OCI-LY3 (cell line): ENCODE results near the gene PGS1.

ENCODE experiments used
- EZH2phosphoT487 ChIP-seq: fragments of 200-600 bp; shearing (Covaris generic); IDR thresholded peaks from 2 replicates; pipeline ENCODE4 v1.6.1; 2018; ENCODE audit warnings: antibody characterized with exemption, mixed run types, low read depth
- TF ChIP-seq, protein P1 (sequence below): fragments of 200-600, 300-600 bp; sonication (generic); IDR thresholded peaks from 2 replicates; pipeline ENCODE4 v1.5.1; 2014; ENCODE audit warnings: antibody characterized with exemption, low read length, low read depth

GRCh38 chr17:78344666-78345065 is 33.8 kb upstream of the PGS1 start:
- TF ChIP-seq, protein P1, sequence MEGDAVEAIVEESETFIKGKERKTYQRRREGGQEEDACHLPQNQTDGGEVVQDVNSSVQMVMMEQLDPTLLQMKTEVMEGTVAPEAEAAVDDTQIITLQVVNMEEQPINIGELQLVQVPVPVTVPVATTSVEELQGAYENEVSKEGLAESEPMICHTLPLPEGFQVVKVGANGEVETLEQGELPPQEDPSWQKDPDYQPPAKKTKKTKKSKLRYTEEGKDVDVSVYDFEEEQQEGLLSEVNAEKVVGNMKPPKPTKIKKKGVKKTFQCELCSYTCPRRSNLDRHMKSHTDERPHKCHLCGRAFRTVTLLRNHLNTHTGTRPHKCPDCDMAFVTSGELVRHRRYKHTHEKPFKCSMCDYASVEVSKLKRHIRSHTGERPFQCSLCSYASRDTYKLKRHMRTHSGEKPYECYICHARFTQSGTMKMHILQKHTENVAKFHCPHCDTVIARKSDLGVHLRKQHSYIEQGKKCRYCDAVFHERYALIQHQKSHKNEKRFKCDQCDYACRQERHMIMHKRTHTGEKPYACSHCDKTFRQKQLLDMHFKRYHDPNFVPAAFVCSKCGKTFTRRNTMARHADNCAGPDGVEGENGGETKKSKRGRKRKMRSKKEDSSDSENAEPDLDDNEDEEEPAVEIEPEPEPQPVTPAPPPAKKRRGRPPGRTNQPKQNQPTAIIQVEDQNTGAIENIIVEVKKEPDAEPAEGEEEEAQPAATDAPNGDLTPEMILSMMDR, result no peak
- no peak for TF ChIP-seq EZH2phosphoT487
